Measurements from ENCODE around the gene MRPL38. TPM values are rescaled to one million over a fixed set of nuclear protein-coding genes. Genes with fewer than 3 reads are reported as not detected.
"Not testable (repeated sequence)": the region's sequence is repeated elsewhere in the genome, so short reads cannot be mapped to it uniquely, and the experiment has no call there.

MRPL38 gene
- total RNA-seq, 5 donors from 2014 or later (not counting 1 experiment from before 2014, with no cell fraction given), result 116 to 170 (median 144) TPM

GRCh38 chr17:75854881-75855309 is 49.8 kb downstream of the MRPL38 start:
- Histone ChIP-seq H3K27me3 (replicated peaks in 1 of 2; ENCODE audit: control insufficient read depth in 2 of 2, extremely low read depth in 1 of 2, insufficient read depth in 2 of 2, low read length in 1 of 2) (no peaks in the 10 kb centered on the region), H3K36me3 (ENCODE audit: control insufficient read depth in 2 of 2, extremely low read depth in 1 of 2, insufficient read depth in 1 of 2, low read length in 1 of 2) (peaks cover 0 to 19% of the 10 kb centered on the region in 2 donors), H3K4me1 (ENCODE audit: control insufficient read depth in 1 of 2, extremely low read depth in 1 of 2, insufficient read depth in 2 of 2, low read length in 2 of 2) (peaks cover 13 to 38% of the 10 kb centered on the region in 2 experiments), H3K9me3 (no peaks in the 10 kb centered on the region), H3K27ac (ENCODE audit: low read length) (peak overlapping the region; percentile 76), H3K4me3 (ENCODE audit: control insufficient read depth in 1 of 2, extremely low read depth in 1 of 2, low read length in 1 of 2) (peak overlapping the region; percentile 88 to 90)
- Mint-ChIP-seq H3K9me3 (no peaks in the 10 kb centered on the region), H3K4me3 (no peak overlapping the region), H3K27me3 (no peaks in the 10 kb centered on the region), H3K36me3 (peaks cover 4% of the 10 kb centered on the region), H3K4me1 (peaks cover 33 to 43% (median 35%) of the 10 kb centered on the region in 3 donors), H3K27ac (no peak overlapping the region)
- peak; percentile 3 to 21 (median 8) for ATAC-seq (replicated peaks in 1 of 4)
- WGBS (ENCODE audit: insufficient coverage), result 1% methylated on average over 16 of the region's 19 CpGs
- CTCF ChIA-PET, result interaction anchor here (0.5 to 2.4 kb wide), 29 partner anchors 8 to 566 kb away, joined by 3 to 33 read pairs (median 4); partner anchors contain the start of genes FBF1 (in 1 of the 2), GALK1 (in 1 of the 2), SLC25A19 (in 1 of the 2) and TRIM65 (in 1 of the 2)
- POLR2A ChIA-PET, result interaction anchor here (0.5 to 1.6 kb wide), 17 partner anchors 10 to 393 kb away, joined by 3 to 24 read pairs (median 6); partner anchors contain the start of gene UNK (in 1 of the 2)
- no peak for DNase-seq

- H3K4me3 ChIP-seq (ENCODE audit: control insufficient read depth in 1 of 2, extremely low read depth in 1 of 2, low read length in 1 of 2), result peak overlapping the region; percentile 66 to 88
- H3K4me1 ChIP-seq (ENCODE audit: control insufficient read depth in 1 of 2, extremely low read depth in 1 of 2, insufficient read depth in 2 of 2, low read length in 2 of 2), result peaks cover 13 to 42% of the 10 kb centered on the region in 2 experiments
- Mint-ChIP-seq H3K27ac (no peak overlapping the region), H3K9me3 (no peaks in the 10 kb centered on the region), H3K4me3 (no peak overlapping the region), H3K36me3 (peaks cover 9% of the 10 kb centered on the region), H3K27me3 (no peaks in the 10 kb centered on the region), H3K4me1 (peaks cover 33 to 43% (median 40%) of the 10 kb centered on the region in 3 donors)
- peaks cover 5 to 25% of the 10 kb centered on the region in 2 donors for H3K36me3 ChIP-seq (ENCODE audit: control insufficient read depth in 2 of 2, extremely low read depth in 1 of 2, insufficient read depth in 1 of 2, low read length in 1 of 2)
- no peaks in the 10 kb centered on the region for H3K27me3 ChIP-seq (replicated peaks in 1 of 2; ENCODE audit: control insufficient read depth in 2 of 2, extremely low read depth in 1 of 2, insufficient read depth in 2 of 2, low read length in 1 of 2)
- ChIA-PET CTCF (interaction anchor here (0.6 to 2.4 kb wide), 10 partner anchors 9 to 740 kb away, joined by 3 to 33 read pairs (median 8); partner anchors contain the start of genes GALK1 (in 1 of the 2), MRPL38 (in 1 of the 2) and TRIM65 (in 1 of the 2)), POLR2A (interaction anchor here (0.5 to 1.5 kb wide), 4 partner anchors 15 to 485 kb away, joined by 3 to 24 read pairs (median 6); a partner anchor contains a TSS)
- peak overlapping the region; percentile 76 for H3K27ac ChIP-seq (ENCODE audit: low read length)
- WGBS (ENCODE audit: insufficient coverage), result 40% methylated on average over 3 of the region's 7 CpGs
- H3K9me3 ChIP-seq, result no peaks in the 10 kb centered on the region
- ATAC-seq (replicated peaks in 1 of 4) (no peak), DNase-seq (no peak)
Measured at GRCh38 chr17:75854101-75854748, 50.5 kb downstream of the MRPL38 start.

DNA sequence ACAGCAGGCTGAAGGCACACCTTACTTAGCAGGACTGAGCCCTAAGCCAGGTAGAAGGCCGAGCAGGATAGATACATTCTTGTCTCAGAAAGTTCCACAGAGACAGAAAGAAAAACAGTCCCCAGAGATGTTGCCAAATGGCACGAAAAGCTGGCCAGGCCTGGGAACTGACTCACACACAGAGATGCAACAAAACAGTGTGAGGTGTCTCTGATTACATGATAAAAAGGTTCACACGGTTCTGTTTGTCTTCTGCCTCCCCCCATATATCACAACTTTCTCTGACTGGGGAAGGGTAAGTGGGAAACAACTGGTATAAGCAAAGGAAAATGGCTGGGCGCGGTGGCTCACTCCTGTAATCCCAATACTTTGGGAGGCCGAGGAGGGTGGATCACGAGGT is 51.3 kb downstream of the MRPL38 start:
- Histone ChIP-seq H3K36me3 (ENCODE audit: control insufficient read depth in 2 of 2, extremely low read depth in 1 of 2, insufficient read depth in 1 of 2, low read length in 1 of 2) (peaks cover 7 to 33% of the 10 kb centered on the region in 2 donors), H3K4me1 (ENCODE audit: control insufficient read depth in 1 of 2, extremely low read depth in 1 of 2, insufficient read depth in 2 of 2, low read length in 2 of 2) (peaks cover 10 to 40% of the 10 kb centered on the region in 2 experiments), H3K27me3 (replicated peaks in 1 of 2; ENCODE audit: control insufficient read depth in 2 of 2, extremely low read depth in 1 of 2, insufficient read depth in 2 of 2, low read length in 1 of 2) (no peaks in the 10 kb centered on the region), H3K9me3 (no peaks in the 10 kb centered on the region), H3K27ac (ENCODE audit: low read length) (no peak overlapping the region), H3K4me3 (ENCODE audit: control insufficient read depth in 1 of 2, extremely low read depth in 1 of 2, low read length in 1 of 2) (no peak overlapping the region)
- ChIA-PET CTCF (interaction anchor here (0.6 to 0.8 kb wide), 3 partner anchors 46 to 739 kb away, joined by 4 to 8 read pairs (median 4); partner anchors contain the start of gene MRPL38 (in 1 of the 2)), POLR2A (interaction anchor here in 1 of 2 donors (0.5 to 0.6 kb wide), 2 partner anchors 24 to 484 kb away, joined by 3 to 9 read pairs; no protein-coding TSS in a partner anchor)
- peaks cover 10% of the 10 kb centered on the region for H3K36me3 Mint-ChIP-seq
- H3K9me3 Mint-ChIP-seq, result no peaks in the 10 kb centered on the region
- DNase-seq (no peak), ATAC-seq (replicated peaks in 1 of 4) (no peak)
- no peaks in the 10 kb centered on the region for H3K27me3 Mint-ChIP-seq
- 100% methylated on average over 1 of the region's 7 CpGs for WGBS (ENCODE audit: insufficient coverage)
- H3K4me1 Mint-ChIP-seq, result peaks cover 30 to 41% (median 37%) of the 10 kb centered on the region in 3 donors
- H3K27ac Mint-ChIP-seq, result peak overlapping the region; percentile 22 to 61
- no peak overlapping the region for H3K4me3 Mint-ChIP-seq

GRCh38 chr17:75851693-75851991 is 53.0 kb downstream of the MRPL38 start:
- POLR2A ChIA-PET; H3K9me3 Mint-ChIP-seq; DNase-seq; H3K27me3 Mint-ChIP-seq; ATAC-seq (replicated peaks in 1 of 4); H3K27ac ChIP-seq (ENCODE audit: low read length); H3K27me3 ChIP-seq (replicated peaks in 1 of 2; ENCODE audit: control insufficient read depth in 2 of 2, extremely low read depth in 1 of 2, insufficient read depth in 2 of 2, low read length in 1 of 2); H3K9me3 ChIP-seq; H3K4me3 Mint-ChIP-seq; H3K4me3 ChIP-seq (ENCODE audit: control insufficient read depth in 1 of 2, extremely low read depth in 1 of 2, low read length in 1 of 2); H3K27ac Mint-ChIP-seq: not testable (repeated sequence)
- Mint-ChIP-seq H3K36me3 (peaks cover 18% of the 10 kb centered on the region), H3K4me1 (peaks cover 32 to 40% (median 39%) of the 10 kb centered on the region in 3 donors)
- Histone ChIP-seq H3K4me1 (ENCODE audit: control insufficient read depth in 1 of 2, extremely low read depth in 1 of 2, insufficient read depth in 2 of 2, low read length in 2 of 2) (peaks cover 10 to 41% of the 10 kb centered on the region in 2 experiments), H3K36me3 (ENCODE audit: control insufficient read depth in 2 of 2, extremely low read depth in 1 of 2, insufficient read depth in 1 of 2, low read length in 1 of 2) (peaks cover 15 to 51% of the 10 kb centered on the region in 2 donors)
- WGBS (ENCODE audit: insufficient coverage), result 96% methylated on average over 13 of the region's 15 CpGs
- CTCF ChIA-PET, result interaction anchor here in 1 of 2 donors (0.7 kb wide), 1 partner anchor 375 kb away, joined by 3 read pairs; no protein-coding TSS in a partner anchor

DNA sequence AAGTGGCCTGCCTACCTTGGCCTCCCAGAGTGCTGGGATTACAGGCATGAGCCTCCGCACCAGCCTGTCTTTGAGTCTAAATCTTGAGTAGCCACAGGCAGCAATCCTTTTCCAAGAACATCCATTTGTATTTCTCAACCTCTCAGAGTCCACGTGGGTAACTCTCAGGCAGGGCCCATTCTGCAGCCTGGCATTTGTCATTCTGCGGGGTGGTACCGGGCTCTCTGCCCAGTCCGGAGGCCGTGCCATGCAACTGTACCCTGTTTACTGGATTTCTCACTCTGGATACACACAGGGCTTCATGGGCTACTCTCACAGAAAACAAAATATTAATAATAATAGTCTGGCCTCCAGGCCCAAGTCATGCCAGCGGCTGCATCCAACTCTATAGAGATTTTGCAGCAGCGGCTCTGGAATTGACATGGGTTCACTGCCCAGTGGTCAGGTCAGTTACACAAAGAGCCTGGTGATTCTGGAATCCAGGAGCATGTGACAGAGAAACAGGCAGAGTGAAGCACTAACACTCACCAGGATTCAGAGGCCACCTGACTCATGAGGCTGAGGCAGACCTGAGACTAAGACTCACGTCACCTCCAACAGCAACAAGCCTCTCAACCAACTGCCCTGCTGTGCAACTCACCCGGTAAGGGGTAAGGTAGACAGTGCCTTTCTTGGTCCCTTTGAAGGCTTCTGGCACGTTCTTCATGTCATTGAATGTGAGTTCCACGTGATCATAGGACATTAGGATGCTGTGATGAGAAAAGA is 53.6 kb downstream of the MRPL38 start:
- DNase-seq (no peak), ATAC-seq (replicated peaks in 1 of 4) (no peak)
- Histone ChIP-seq H3K36me3 (ENCODE audit: control insufficient read depth in 2 of 2, extremely low read depth in 1 of 2, insufficient read depth in 1 of 2, low read length in 1 of 2) (peaks cover 15 to 57% of the 10 kb centered on the region in 2 donors), H3K4me1 (ENCODE audit: control insufficient read depth in 1 of 2, extremely low read depth in 1 of 2, insufficient read depth in 2 of 2, low read length in 2 of 2) (peaks cover 8 to 37% of the 10 kb centered on the region in 2 experiments), H3K9me3 (no peaks in the 10 kb centered on the region), H3K27me3 (replicated peaks in 1 of 2; ENCODE audit: control insufficient read depth in 2 of 2, extremely low read depth in 1 of 2, insufficient read depth in 2 of 2, low read length in 1 of 2) (no peaks in the 10 kb centered on the region), H3K4me3 (ENCODE audit: control insufficient read depth in 1 of 2, extremely low read depth in 1 of 2, low read length in 1 of 2) (no peak overlapping the region), H3K27ac (ENCODE audit: low read length) (no peak overlapping the region)
- H3K36me3 Mint-ChIP-seq, result peaks cover 20% of the 10 kb centered on the region
- WGBS (ENCODE audit: insufficient coverage), result 97% methylated on average over 9 of the region's 12 CpGs
- H3K4me1 Mint-ChIP-seq, result peaks cover 27 to 36% (median 34%) of the 10 kb centered on the region in 3 donors
- CTCF ChIA-PET, result interaction anchor here in 1 of 2 donors (0.7 kb wide), 1 partner anchor 375 kb away, joined by 3 read pairs; no protein-coding TSS in a partner anchor
- H3K4me3 Mint-ChIP-seq, result no peak overlapping the region
- H3K27ac Mint-ChIP-seq, result no peak overlapping the region
- POLR2A ChIA-PET, result no interaction called here
- H3K27me3 Mint-ChIP-seq, result no peaks in the 10 kb centered on the region
- no peaks in the 10 kb centered on the region for H3K9me3 Mint-ChIP-seq

GRCh38 chr17:75849724-75850123 is 55.0 kb downstream of the MRPL38 start:
- H3K27ac Mint-ChIP-seq, result no peak overlapping the region
- WGBS (ENCODE audit: insufficient coverage), result 91% methylated on average over 9 of the region's 9 CpGs
- ChIA-PET POLR2A (interaction anchor here in 1 of 2 donors (0.6 kb wide), 1 partner anchor 13 kb away, joined by 3 read pairs; no protein-coding TSS in a partner anchor), CTCF (interaction anchor here in 1 of 2 donors (0.8 kb wide), 1 partner anchor 26 kb away, joined by 3 read pairs; no protein-coding TSS in a partner anchor)
- H3K27ac ChIP-seq (ENCODE audit: low read length), result no peak overlapping the region
- no peak overlapping the region for H3K4me3 Mint-ChIP-seq
- H3K9me3 ChIP-seq, result no peaks in the 10 kb centered on the region
- H3K36me3 ChIP-seq (ENCODE audit: control insufficient read depth in 2 of 2, extremely low read depth in 1 of 2, insufficient read depth in 1 of 2, low read length in 1 of 2), result peaks cover 15 to 64% of the 10 kb centered on the region in 2 donors
- H3K9me3 Mint-ChIP-seq, result no peaks in the 10 kb centered on the region
- ATAC-seq (replicated peaks in 1 of 4) (no peak), DNase-seq (no peak)
- H3K27me3 Mint-ChIP-seq, result no peaks in the 10 kb centered on the region
- H3K4me1 ChIP-seq (ENCODE audit: control insufficient read depth in 1 of 2, extremely low read depth in 1 of 2, insufficient read depth in 2 of 2, low read length in 2 of 2), result peaks cover 12 to 44% of the 10 kb centered on the region in 2 experiments
- H3K27me3 ChIP-seq (replicated peaks in 1 of 2; ENCODE audit: control insufficient read depth in 2 of 2, extremely low read depth in 1 of 2, insufficient read depth in 2 of 2, low read length in 1 of 2), result no peaks in the 10 kb centered on the region
- H3K4me3 ChIP-seq (ENCODE audit: control insufficient read depth in 1 of 2, extremely low read depth in 1 of 2, low read length in 1 of 2), result no peak overlapping the region
- peaks cover 25% of the 10 kb centered on the region for H3K36me3 Mint-ChIP-seq
- H3K4me1 Mint-ChIP-seq, result peaks cover 36 to 44% (median 42%) of the 10 kb centered on the region in 3 donors
